AG04449 (cell line): ENCODE measurements around the gene SOX14.

ENCODE experiments used
- CTCF ChIA-PET: fragments of 350-600 bp; formaldehyde crosslinking; extraction: SDS; loops from one replicate; lab custom pipeline; 2021; ENCODE audit warnings: antibody characterized with exemption; lab: Yijun Ruan, JAX
- POLR2A ChIA-PET: fragments of 400-600, 350-600 bp; formaldehyde crosslinking; extraction: SDS; loops from one replicate; lab custom pipeline; 2020; ENCODE audit warnings: antibody characterized with exemption, inconsistent platforms; lab: Yijun Ruan, JAX
- DNase-seq: peaks from one replicate; pipeline ENCODE4 v3.0.0-alpha.2; 2010; ENCODE audit warnings: low read depth, low spot score
- H3K4me3 ChIP-seq: 2 replicates; pipeline ENCODE4 v1.5.1; 2011; ENCODE audit warnings: low read depth, mild to moderate bottlenecking, control low read depth, low read length
- TF ChIP-seq, protein P1 (sequence below): IDR thresholded peaks from one replicate; pipeline ENCODE4 v1.5.1; 2011; ENCODE audit warnings: mild to moderate bottlenecking, moderate library complexity, low read length, control low read depth, inconsistent platforms; ENCODE audit not compliant: insufficient read depth; ENCODE audit errors: missing control alignments

The SOX14 gene

GRCh38 chr3:137815251-137815650, 51.1 kb downstream of the SOX14 start:
- CTCF ChIA-PET = no interaction called here
- DNase-seq = no peak
- TF ChIP-seq, protein P1, sequence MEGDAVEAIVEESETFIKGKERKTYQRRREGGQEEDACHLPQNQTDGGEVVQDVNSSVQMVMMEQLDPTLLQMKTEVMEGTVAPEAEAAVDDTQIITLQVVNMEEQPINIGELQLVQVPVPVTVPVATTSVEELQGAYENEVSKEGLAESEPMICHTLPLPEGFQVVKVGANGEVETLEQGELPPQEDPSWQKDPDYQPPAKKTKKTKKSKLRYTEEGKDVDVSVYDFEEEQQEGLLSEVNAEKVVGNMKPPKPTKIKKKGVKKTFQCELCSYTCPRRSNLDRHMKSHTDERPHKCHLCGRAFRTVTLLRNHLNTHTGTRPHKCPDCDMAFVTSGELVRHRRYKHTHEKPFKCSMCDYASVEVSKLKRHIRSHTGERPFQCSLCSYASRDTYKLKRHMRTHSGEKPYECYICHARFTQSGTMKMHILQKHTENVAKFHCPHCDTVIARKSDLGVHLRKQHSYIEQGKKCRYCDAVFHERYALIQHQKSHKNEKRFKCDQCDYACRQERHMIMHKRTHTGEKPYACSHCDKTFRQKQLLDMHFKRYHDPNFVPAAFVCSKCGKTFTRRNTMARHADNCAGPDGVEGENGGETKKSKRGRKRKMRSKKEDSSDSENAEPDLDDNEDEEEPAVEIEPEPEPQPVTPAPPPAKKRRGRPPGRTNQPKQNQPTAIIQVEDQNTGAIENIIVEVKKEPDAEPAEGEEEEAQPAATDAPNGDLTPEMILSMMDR = no peak
- POLR2A ChIA-PET = no interaction called here
- H3K4me3 ChIP-seq = no peak overlapping the region
